H1 (cell line): ENCODE data around the gene C3orf80. TPM values are rescaled to one million over a fixed set of nuclear protein-coding genes. Genes with fewer than 3 reads are reported as not detected.

ENCODE experiments used
- CTCF ChIA-PET: fragments of 300-600 bp; sonication (Branson Sonifier 250); formaldehyde crosslinking; loops from one replicate; lab custom pipeline; 2021; ENCODE audit not compliant: partially characterized antibody; lab: Charles Lee
- POLR2A ChIA-PET: fragments of 300-600 bp; sonication (Branson Sonifier 250); formaldehyde crosslinking; loops from one replicate; lab custom pipeline; 2021; ENCODE audit warnings: inconsistent platforms; ENCODE audit not compliant: partially characterized antibody; lab: Charles Lee
- DNase-seq, 2 experiments: peaks; one replicate each; pipeline versions ENCODE4 v3.0.0 to v3.0.0-alpha.2; 2010 to 2022; ENCODE audit warnings: low spot score in 2 of 2, low read depth in 1 of 2, mixed read lengths in 1 of 2
- FAIRE-seq: peaks from 2 replicates; lab custom pipeline; 2011; peaks lifted over from hg19 to GRCh38; lab: Jason Lieb, UNC
- H2AFZ ChIP-seq: 2 replicates; pipeline ENCODE4 v1.8.1; 2012; ENCODE audit warnings: low read length, inconsistent platforms
- H2AK5ac ChIP-seq: 2 replicates; pipeline ENCODE4 v1.6.1; 2013; ENCODE audit warnings: low read depth, low read length
- H2BK120ac ChIP-seq: replicated peaks from 2 replicates; pipeline ENCODE3; 2013; ENCODE audit warnings: low read depth, low read length, inconsistent platforms
- H2BK12ac ChIP-seq: 2 replicates; pipeline ENCODE4 v1.6.1; 2013; ENCODE audit warnings: low read depth, low read length
- H2BK15ac ChIP-seq: 2 replicates; pipeline ENCODE4 v1.6.1; 2013; ENCODE audit warnings: low read length
- H2BK20ac ChIP-seq: 2 replicates; pipeline ENCODE4 v1.6.1; 2013; ENCODE audit warnings: low read length
- H2BK5ac ChIP-seq: 2 replicates; pipeline ENCODE4 v1.6.1; 2013; ENCODE audit warnings: low read depth, low read length
- H3K14ac ChIP-seq: 2 replicates; pipeline ENCODE4 v1.6.1; 2013; ENCODE audit warnings: inconsistent platforms; ENCODE audit not compliant: insufficient read length
- H3K18ac ChIP-seq: 2 replicates; pipeline ENCODE4 v1.6.1; 2013; ENCODE audit warnings: low read length; ENCODE audit errors: extremely low read depth
- H3K23ac ChIP-seq: 2 replicates; pipeline ENCODE4 v1.6.1; 2013; ENCODE audit warnings: inconsistent platforms; ENCODE audit not compliant: insufficient read length
- H3K23me2 ChIP-seq: 2 replicates; pipeline ENCODE4 v1.6.1; 2013; ENCODE audit warnings: low read depth, low read length
- H3K27ac ChIP-seq: 2 replicates; pipeline ENCODE4 v1.6.1; 2011; ENCODE audit warnings: low read depth, low read length, inconsistent platforms
- H3K27me3 ChIP-seq, 4 experiments: replicated peaks in 1 of 4; 1 replicate in 1 of 4; 2 replicates in 3 of 4; pipeline versions ENCODE4 v1.6.1 to v1.8.1; 2011 to 2013; ENCODE audit warnings: low read length in 3 of 4, mild to moderate bottlenecking in 3 of 4, inconsistent platforms in 2 of 4, mixed read lengths in 2 of 4, moderate library complexity in 1 of 4; ENCODE audit not compliant: control insufficient read depth in 3 of 4, insufficient read depth in 3 of 4; ENCODE audit errors: extremely low read depth in 1 of 4
- H3K36me3 ChIP-seq, 4 experiments: 2 replicates each; pipeline versions ENCODE4 v1.6.1 to v1.8.1; 2011 to 2013; ENCODE audit warnings: mild to moderate bottlenecking in 4 of 4, low read length in 3 of 4, moderate library complexity in 2 of 4, control low read depth in 1 of 4, inconsistent platforms in 1 of 4; ENCODE audit not compliant: insufficient read depth in 4 of 4, control insufficient read depth in 2 of 4
- H3K4ac ChIP-seq: replicated peaks from 2 replicates; pipeline ENCODE3; 2013; ENCODE audit warnings: low read length, low read depth, mixed read lengths, inconsistent platforms; ENCODE audit not compliant: insufficient read length
- H3K4me1 ChIP-seq, 4 experiments: replicated peaks in 1 of 4; 1 replicate in 1 of 4; 2 replicates in 3 of 4; pipeline versions ENCODE4 v1.6.1 to v1.8.1; 2011 to 2013; ENCODE audit warnings: low read length in 3 of 4, inconsistent platforms in 2 of 4, mixed read lengths in 1 of 4; ENCODE audit not compliant: insufficient read depth in 4 of 4, control insufficient read depth in 3 of 4
- H3K4me2 ChIP-seq, 2 experiments: 2 replicates each; pipeline versions ENCODE4 v1.6.1 to v1.8.1; 2011 to 2013; ENCODE audit warnings: low read depth in 2 of 2, low read length in 2 of 2, control low read depth in 1 of 2, inconsistent platforms in 1 of 2, mild to moderate bottlenecking in 1 of 2; ENCODE audit not compliant: insufficient read depth in 1 of 2
- H3K4me3 ChIP-seq, 4 experiments: fragments of 200-600, 300-600 bp in 1 of 4; sonication (generic), shearing (Covaris generic), sonication (Bioruptor Twin) in 1 of 4; 2 replicates each; pipeline versions ENCODE4 v1.5.1 to v1.8.1; 2011 to 2016; ENCODE audit warnings: low read length in 4 of 4, low read depth in 3 of 4, control low read depth in 2 of 4, inconsistent platforms in 2 of 4, mild to moderate bottlenecking in 2 of 4, mixed read lengths in 1 of 4, moderate library complexity in 1 of 4; ENCODE audit not compliant: insufficient read depth in 2 of 4; ENCODE audit errors: extremely low read depth in 1 of 4
- H3K56ac ChIP-seq: replicated peaks from 2 replicates; pipeline ENCODE3; 2013; ENCODE audit warnings: low read depth, mild to moderate bottlenecking, mixed read lengths, low read length, inconsistent platforms; ENCODE audit not compliant: insufficient read length
- H3K79me1 ChIP-seq: 2 replicates; pipeline ENCODE4 v1.6.1; 2013; ENCODE audit warnings: low read depth, low read length, control low read depth
- H3K79me2 ChIP-seq, 2 experiments: 2 replicates each; pipeline versions ENCODE4 v1.6.1 to v1.8.1; 2012 to 2013; ENCODE audit warnings: low read length in 2 of 2, mild to moderate bottlenecking in 2 of 2, inconsistent platforms in 1 of 2; ENCODE audit not compliant: insufficient read depth in 2 of 2, control insufficient read depth in 1 of 2
- H3K9ac ChIP-seq, 4 experiments: replicated peaks in 1 of 4; 1 replicate in 1 of 4; 2 replicates in 3 of 4; pipeline versions ENCODE4 v1.6.1 to v1.8.1; 2011 to 2013; ENCODE audit warnings: low read depth in 3 of 4, low read length in 3 of 4, control low read depth in 2 of 4, mild to moderate bottlenecking in 2 of 4, moderate library complexity in 2 of 4, inconsistent platforms in 1 of 4; ENCODE audit errors: extremely low read depth in 1 of 4
- H3K9me3 ChIP-seq, 2 experiments: 2 replicates each; pipeline versions ENCODE4 v1.6.1 to v1.8.1; 2012 to 2013; ENCODE audit warnings: mild to moderate bottlenecking in 2 of 2, moderate library complexity in 2 of 2, control low read depth in 1 of 2, inconsistent platforms in 1 of 2, low read depth in 1 of 2, low read length in 1 of 2, mixed read lengths in 1 of 2; ENCODE audit not compliant: insufficient read depth in 2 of 2
- H4K20me1 ChIP-seq, 2 experiments: replicated peaks in 1 of 2; 2 replicates each; pipeline versions ENCODE3 to v1.8.1; 2011 to 2013; ENCODE audit warnings: inconsistent platforms in 2 of 2, low read length in 2 of 2, mild to moderate bottlenecking in 1 of 2; ENCODE audit not compliant: insufficient read depth in 2 of 2, control insufficient read depth in 1 of 2
- H4K5ac ChIP-seq: 2 replicates; pipeline ENCODE4 v1.6.1; 2013; ENCODE audit warnings: low read length, low read depth, mixed read lengths, inconsistent platforms; ENCODE audit not compliant: insufficient read length
- H4K8ac ChIP-seq: 2 replicates; pipeline ENCODE4 v1.8.0; 2013; ENCODE audit warnings: mild to moderate bottlenecking, moderate library complexity, low read length, inconsistent platforms; ENCODE audit not compliant: insufficient read depth; ENCODE audit errors: extremely low read depth
- H4K91ac ChIP-seq: replicated peaks from 2 replicates; pipeline ENCODE3; 2013; ENCODE audit warnings: low read length, mixed read lengths, inconsistent platforms; ENCODE audit not compliant: insufficient read length
- CBX8 ChIP-seq: fragments of 300-800, 300-1000 bp; sonication (generic); IDR thresholded peaks from 2 replicates; pipeline ENCODE4 v1.7.1; 2016; ENCODE audit warnings: low read depth, low read length, borderline replicate concordance
- GTF2F1 ChIP-seq: IDR thresholded peaks from 2 replicates; pipeline ENCODE4 v1.6.1; 2012; ENCODE audit warnings: low read depth, low read length, improper control_type of control experiment, borderline replicate concordance
- KDM5A ChIP-seq: fragments of 200-600 bp; IDR thresholded peaks from 2 replicates; pipeline ENCODE4 v1.7.1; 2012; ENCODE audit warnings: mild to moderate bottlenecking, low read length, inconsistent platforms, mixed read lengths
- POLR2A ChIP-seq, 2 experiments: IDR thresholded peaks; 1 replicate in 1 of 2; 2 replicates in 1 of 2; pipeline ENCODE4 v1.6.1; 2011; ENCODE audit warnings: low read depth in 2 of 2, low read length in 2 of 2, mild to moderate bottlenecking in 2 of 2; ENCODE audit errors: control extremely low read depth in 1 of 2
- RAD21 ChIP-seq, 2 experiments: IDR thresholded peaks in 1 of 2; conservative IDR thresholded peaks in 1 of 2; 2 replicates each; pipeline ENCODE4 v1.6.1; 2011; ENCODE audit warnings: low read depth in 2 of 2, low read length in 2 of 2, improper control_type of control experiment in 1 of 2, inconsistent platforms in 1 of 2, mild to moderate bottlenecking in 1 of 2, moderate library complexity in 1 of 2
- RXRA ChIP-seq: IDR thresholded peaks from 2 replicates; pipeline ENCODE4 v1.6.1; 2011; ENCODE audit warnings: low read depth, mild to moderate bottlenecking, low read length, moderate library complexity; ENCODE audit not compliant: insufficient read depth
- SAP30 ChIP-seq: fragments of 300-600 bp; sonication (generic); IDR thresholded peaks from 2 replicates; pipeline ENCODE4 v1.7.1; 2012; ENCODE audit warnings: low read length, moderate library complexity, mild to moderate bottlenecking, inconsistent platforms; ENCODE audit not compliant: insufficient read depth, insufficient replicate concordance
- SIX5 ChIP-seq: IDR thresholded peaks from 2 replicates; pipeline ENCODE4 v1.6.1; 2011; ENCODE audit warnings: mild to moderate bottlenecking, low read depth, low read length
- SP1 ChIP-seq: IDR thresholded peaks from 2 replicates; pipeline ENCODE4 v1.6.1; 2011; ENCODE audit warnings: low read depth, low read length
- SP4 ChIP-seq: IDR thresholded peaks from 2 replicates; pipeline ENCODE4 v1.6.1; 2012; ENCODE audit warnings: low read length, inconsistent platforms
- WGBS, 2 experiments: shearing (Covaris generic) in 1 of 2; methylation state at CpG; one replicate each; pipeline versions ENCODE4 v1.1.6 to v1.1.7; 2013 to 2015; ENCODE audit warnings: low lambda C conversion rate in 2 of 2, mixed read lengths in 2 of 2, inconsistent platforms in 1 of 2, low coverage in 1 of 2, missing lambda C conversion rate in 1 of 2; ENCODE audit not compliant: insufficient replicate concordance in 2 of 2, insufficient coverage in 1 of 2, insufficient read length in 1 of 2; ENCODE audit errors: extremely low coverage in 1 of 2, missing lambda C conversion rate in 1 of 2; 5-methylcytosine and 5-hydroxymethylcytosine counted together
- polyA plus RNA-seq, 7 experiments: library from polyadenylated mRNA; depleted of rRNA in 3 of 7; stranded (reverse) in 5 of 7; unstranded in 2 of 7; fragments of >200 nt in 5 of 7; fragments of 200-250 nt in 2 of 7; gene quantifications; 1 replicate in 5 of 7; 2 replicates in 1 of 7; 4 replicates in 1 of 7; pipeline versions ENCODE4 v1.2.1 to v1.2.3, GENCODE V29; 2011 to 2013; ENCODE audit warnings: missing spikeins in 2 of 7, mixed read lengths in 2 of 7
- total RNA-seq: library from RNA; stranded (reverse); fragmentation: NEBNext Ultra II Directional; extraction: Animal tissue kit (Norgen Biotek cat#: 25700); gene quantifications from 2 replicates; pipeline ENCODE4 v1.2.1, GENCODE V29; 2021
- TF ChIP-seq, protein P1 (sequence below): IDR thresholded peaks from 2 replicates; pipeline ENCODE4 v1.6.1; 2012; ENCODE audit warnings: low read length, inconsistent platforms
- TF ChIP-seq, protein P2 (sequence below): IDR thresholded peaks from 2 replicates; pipeline ENCODE4 v1.6.1; 2012; ENCODE audit warnings: inconsistent platforms

The C3orf80 gene
- total and polyA plus RNA-seq, 2 of the 8 experiments (the other 6 are each of a cell fraction or from before 2014, with no cell fraction given): 0.57 to 1.1 TPM

DNA sequence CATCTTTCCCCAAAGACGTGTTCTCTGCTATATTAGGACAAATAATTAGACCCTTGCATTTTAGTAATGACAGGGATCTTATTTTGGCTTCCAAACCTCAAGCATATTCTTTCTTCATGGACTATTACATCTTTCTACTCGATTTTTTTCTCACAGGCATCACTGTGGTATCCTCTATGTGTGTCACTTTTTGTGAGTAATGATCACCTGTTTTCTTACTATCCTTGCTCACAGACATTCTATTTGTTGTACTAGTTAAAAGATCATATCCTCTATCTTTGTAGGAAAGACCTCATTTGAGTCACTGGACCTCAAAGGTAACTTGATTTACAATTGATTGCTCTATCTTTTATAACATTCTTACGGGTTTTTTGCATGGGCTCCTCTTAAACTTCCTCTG, 6.8 kb downstream of the C3orf80 start:
- H4K8ac ChIP-seq: no peak overlapping the region
- H3K56ac ChIP-seq: no peak overlapping the region
- H4K5ac ChIP-seq: no peak overlapping the region
- POLR2A ChIA-PET: no interaction called here
- H3K9ac ChIP-seq: no peak overlapping the region
- no peak overlapping the region for H3K4me2 ChIP-seq
- CTCF ChIA-PET: no interaction called here
- no peak overlapping the region for H2AFZ ChIP-seq
- no peak overlapping the region for H2AK5ac ChIP-seq
- H3K36me3 ChIP-seq: no peaks in the 10 kb centered on the region
- H3K9me3 ChIP-seq: no peaks in the 10 kb centered on the region
- no peaks in the 10 kb centered on the region for H3K79me2 ChIP-seq
- H3K4ac ChIP-seq: no peak overlapping the region
- FAIRE-seq: no peak
- no peaks in the 10 kb centered on the region; the same call in 1 of the 2 replicates for H3K23me2 ChIP-seq
- H4K91ac ChIP-seq: no peak overlapping the region
- no peak for DNase-seq
- H3K27ac ChIP-seq: no peak overlapping the region
- H2BK15ac ChIP-seq: no peak overlapping the region
- no peak overlapping the region for H3K18ac ChIP-seq
- H2BK120ac ChIP-seq: no peak overlapping the region
- no peak overlapping the region for H2BK20ac ChIP-seq
- no peaks in the 10 kb centered on the region for H3K79me1 ChIP-seq
- TF ChIP-seq POLR2A (IDR thresholded peaks at IDR 0.05; ENCODE audit: control extremely low read depth in 1 of 2, low read depth in 2 of 2, low read length in 2 of 2) (no peak), SAP30 (no peak), CBX8 (no peak), SP1 (no peak), SIX5 (no peak), GTF2F1 (no peak), SP4 (no peak), RXRA (no peak), RAD21 (IDR thresholded peaks at IDR 0.05 in 1 of 2, conservative IDR thresholded peaks at IDR 0.05 in 1 of 2; ENCODE audit: low read depth in 2 of 2, low read length in 2 of 2) (no peak), KDM5A (no peak)
- TF ChIP-seq, protein P1, sequence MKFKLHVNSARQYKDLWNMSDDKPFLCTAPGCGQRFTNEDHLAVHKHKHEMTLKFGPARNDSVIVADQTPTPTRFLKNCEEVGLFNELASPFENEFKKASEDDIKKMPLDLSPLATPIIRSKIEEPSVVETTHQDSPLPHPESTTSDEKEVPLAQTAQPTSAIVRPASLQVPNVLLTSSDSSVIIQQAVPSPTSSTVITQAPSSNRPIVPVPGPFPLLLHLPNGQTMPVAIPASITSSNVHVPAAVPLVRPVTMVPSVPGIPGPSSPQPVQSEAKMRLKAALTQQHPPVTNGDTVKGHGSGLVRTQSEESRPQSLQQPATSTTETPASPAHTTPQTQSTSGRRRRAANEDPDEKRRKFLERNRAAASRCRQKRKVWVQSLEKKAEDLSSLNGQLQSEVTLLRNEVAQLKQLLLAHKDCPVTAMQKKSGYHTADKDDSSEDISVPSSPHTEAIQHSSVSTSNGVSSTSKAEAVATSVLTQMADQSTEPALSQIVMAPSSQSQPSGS: no peak
- TF ChIP-seq, protein P2, sequence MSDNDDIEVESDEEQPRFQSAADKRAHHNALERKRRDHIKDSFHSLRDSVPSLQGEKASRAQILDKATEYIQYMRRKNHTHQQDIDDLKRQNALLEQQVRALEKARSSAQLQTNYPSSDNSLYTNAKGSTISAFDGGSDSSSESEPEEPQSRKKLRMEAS: no peak
- H3K23ac ChIP-seq: no peak overlapping the region
- no peak overlapping the region for H3K4me3 ChIP-seq
- no peak overlapping the region for H2BK12ac ChIP-seq
- H2BK5ac ChIP-seq: no peak overlapping the region
- H4K20me1 ChIP-seq: no peaks in the 10 kb centered on the region
- peaks cover under 1 to 8% (median 4%) of the 10 kb centered on the region in 4 experiments for H3K27me3 ChIP-seq
- WGBS, 2 experiments: 87% methylated on average over 3 of the region's 3 CpGs; no CpG with 5 or more reads in 1 of the 2 experiments
- no peak overlapping the region for H3K14ac ChIP-seq
- no peaks in the 10 kb centered on the region; a peak in 1 of 7 replicates for H3K4me1 ChIP-seq
